HEK293T (cell line): ENCODE measurements around the gene TYSND1.

Experiments
- FOXA1 ChIP-seq: fragments of 450-650 bp; IDR thresholded peaks from 2 replicates; pipeline ENCODE4 v1.6.1; 2016; ENCODE audit warnings: mild to moderate bottlenecking
- SUZ12 ChIP-seq: fragments of 450-650 bp; IDR thresholded peaks from 2 replicates; pipeline ENCODE4 v1.6.1; 2016; ENCODE audit warnings: mild to moderate bottlenecking

GRCh38 chr10:70109064-70109729, 37.3 kb downstream of the TYSND1 start:
- TF ChIP-seq FOXA1 (no peak), SUZ12 (no peak)
